Lung microvascular endothelial cell (primary cell): ENCODE results near the gene FOSL1. TPM values are rescaled to one million over a fixed set of nuclear protein-coding genes. Genes with fewer than 3 reads are reported as not detected.
"Not testable (repeated sequence)": the region's sequence is repeated elsewhere in the genome, so short reads cannot be mapped to it uniquely, and the experiment has no call there.

Experiments used
- DNase-seq, 2 donors: peaks; one replicate each; pipeline versions ENCODE4 v3.0.0 to v3.0.0-alpha.2; 2010; ENCODE audit warnings: low read depth in 2 of 2
- total RNA-seq: library from RNA; depleted of rRNA; stranded (reverse); fragments of >200 nt; gene quantifications from 2 replicates; pipeline ENCODE4 v1.2.1, GENCODE V29; 2014

FOSL1 gene
- total RNA-seq, 1 donor from 2014 or later: 0.99 TPM

- DNase-seq: no peak
These were observed 46.8 kb downstream of the FOSL1 start for GRCh38 chr11:65853246-65853979.

DNA sequence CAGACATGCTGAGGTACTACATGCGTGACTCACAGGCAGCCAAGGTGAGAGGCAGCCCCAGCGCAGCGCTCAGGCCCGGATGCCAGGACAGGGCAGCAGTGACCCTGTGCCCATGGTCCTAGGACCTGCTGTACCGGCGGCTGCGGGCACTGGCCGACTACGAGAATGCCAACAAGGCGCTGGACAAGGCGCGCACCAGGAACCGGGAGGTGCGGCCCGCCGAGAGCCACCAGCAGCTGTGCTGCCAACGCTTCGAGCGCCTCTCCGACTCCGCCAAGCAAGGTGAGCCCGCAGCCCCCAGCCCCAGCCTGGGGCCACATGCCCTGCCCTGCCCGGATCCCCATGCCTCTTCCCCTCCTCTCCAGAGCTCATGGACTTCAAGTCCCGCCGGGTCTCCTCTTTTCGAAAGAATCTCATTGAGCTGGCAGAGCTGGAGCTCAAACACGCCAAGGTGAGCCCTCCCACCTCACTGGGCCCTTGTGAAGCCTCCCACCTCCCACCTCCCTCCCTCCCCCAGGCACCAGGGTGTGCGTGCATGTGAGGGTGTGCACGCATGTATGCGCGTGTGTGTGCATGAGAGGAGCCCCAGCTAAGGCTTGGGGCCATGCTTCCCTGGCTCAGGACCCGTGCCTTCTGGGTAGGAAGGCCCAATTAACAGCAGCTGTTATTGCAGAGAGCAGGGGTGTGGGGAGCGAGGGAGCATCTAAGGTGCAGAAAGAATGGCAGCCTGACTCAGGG lies 47.5 kb downstream of the FOSL1 start:
- DNase-seq: no peak

- no peak for DNase-seq
These were observed 48.2 kb downstream of the FOSL1 start for GRCh38 chr11:65851811-65852507.

DNA sequence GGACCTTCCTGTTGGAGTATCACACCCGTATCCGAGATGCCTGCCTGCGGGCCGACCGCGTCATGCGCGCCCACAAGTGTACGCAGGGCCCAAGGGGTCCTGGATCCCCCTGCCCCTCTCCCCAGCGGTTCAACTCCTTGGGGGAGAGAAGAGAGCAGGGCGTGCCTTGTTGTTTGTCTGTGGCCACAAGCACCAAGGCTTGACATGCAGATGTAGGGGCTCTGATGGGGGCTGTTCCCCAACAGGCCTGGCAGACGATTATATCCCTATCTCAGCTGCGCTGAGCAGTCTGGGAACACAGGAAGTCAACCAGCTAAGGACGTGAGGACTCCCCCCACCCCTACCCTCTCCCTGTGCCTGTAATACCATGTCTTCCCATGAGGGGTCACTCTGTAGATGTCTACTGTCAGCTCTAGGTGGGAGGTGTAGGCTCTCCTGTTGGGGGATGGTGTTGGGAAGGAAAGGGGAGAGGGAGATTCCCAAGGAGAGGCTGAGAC lies 49.1 kb downstream of the FOSL1 start:
- no peak for DNase-seq

- DNase-seq: no peak
These were observed 49.7 kb downstream of the FOSL1 start for GRCh38 chr11:65850217-65851082.

- no peak for DNase-seq
These were observed 50.4 kb downstream of the FOSL1 start for GRCh38 chr11:65849771-65850216.

DNA sequence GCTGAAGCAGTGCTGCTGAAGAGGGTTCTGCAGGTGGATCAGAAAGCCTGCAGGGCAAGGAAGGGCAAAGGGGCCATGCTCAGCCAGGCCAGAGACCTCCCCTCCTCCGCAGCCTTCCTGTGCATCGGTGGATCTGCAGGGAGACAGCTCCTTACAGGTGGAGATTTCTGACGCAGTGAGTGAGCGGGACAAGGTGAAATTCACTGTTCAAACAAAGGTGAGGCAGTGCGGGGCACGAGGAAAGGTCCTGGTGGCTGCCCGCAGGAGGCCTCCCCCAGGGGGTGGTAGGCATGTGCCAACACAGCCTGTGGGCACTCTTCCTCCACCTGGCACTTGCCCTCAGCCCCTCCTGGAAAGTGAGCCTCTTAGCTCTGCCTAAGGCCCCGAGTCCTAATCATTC lies 50.8 kb downstream of the FOSL1 start:
- no peak for DNase-seq

DNA sequence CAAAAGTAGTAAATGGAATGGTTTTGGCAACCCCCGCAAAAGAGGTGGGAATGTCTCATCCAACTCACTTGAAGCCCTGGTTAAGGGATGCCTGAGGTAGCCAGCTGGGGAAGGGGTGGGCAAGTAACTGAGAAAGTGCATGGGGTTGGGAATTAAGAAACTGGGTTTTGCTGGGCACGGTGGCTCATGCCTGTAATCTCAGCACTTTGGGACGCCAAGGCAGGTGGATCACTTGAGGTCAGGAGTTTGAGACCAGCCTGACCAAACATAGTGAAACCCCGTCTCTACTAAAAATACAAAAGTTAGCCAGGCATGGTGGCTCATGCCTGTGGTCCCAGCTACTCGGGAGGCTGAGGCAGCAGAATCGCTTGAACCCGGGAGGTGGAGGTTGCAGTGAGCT lies 51.5 kb downstream of the FOSL1 start:
- not testable (repeated sequence) for DNase-seq

GRCh38 chr11:65847746-65848145 lies 52.4 kb downstream of the FOSL1 start:
- no peak for DNase-seq

DNA sequence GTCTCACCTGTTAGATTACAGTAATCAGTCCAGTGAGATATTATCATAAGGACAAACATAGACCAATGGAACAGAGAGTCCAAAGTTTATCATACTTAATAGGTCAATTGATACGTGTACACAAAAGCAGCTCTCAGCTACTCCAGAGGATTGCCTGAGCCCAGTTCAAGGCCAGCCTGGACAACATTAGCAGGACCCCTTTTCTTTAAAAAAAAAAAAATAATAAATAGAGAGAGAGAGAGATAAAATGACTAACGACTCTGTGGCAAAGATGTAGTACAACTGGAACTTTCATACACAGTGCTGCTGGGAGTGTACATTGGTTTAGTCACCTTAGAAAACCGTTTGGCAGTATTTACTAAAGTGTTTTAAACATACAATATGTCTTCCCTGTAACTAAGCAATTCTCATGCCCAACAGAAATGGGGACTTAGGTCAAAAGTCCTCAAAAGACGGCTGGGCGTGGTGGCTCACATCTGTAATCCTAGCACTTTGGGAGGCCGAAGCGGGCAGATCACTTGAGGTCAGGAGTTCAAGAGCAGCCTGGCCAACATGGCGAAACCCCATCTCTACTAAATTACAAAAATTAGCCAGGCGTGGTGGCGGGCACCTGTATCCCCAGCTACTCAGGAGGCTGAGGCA lies 55.8 kb downstream of the FOSL1 start:
- no peak for DNase-seq

DNA sequence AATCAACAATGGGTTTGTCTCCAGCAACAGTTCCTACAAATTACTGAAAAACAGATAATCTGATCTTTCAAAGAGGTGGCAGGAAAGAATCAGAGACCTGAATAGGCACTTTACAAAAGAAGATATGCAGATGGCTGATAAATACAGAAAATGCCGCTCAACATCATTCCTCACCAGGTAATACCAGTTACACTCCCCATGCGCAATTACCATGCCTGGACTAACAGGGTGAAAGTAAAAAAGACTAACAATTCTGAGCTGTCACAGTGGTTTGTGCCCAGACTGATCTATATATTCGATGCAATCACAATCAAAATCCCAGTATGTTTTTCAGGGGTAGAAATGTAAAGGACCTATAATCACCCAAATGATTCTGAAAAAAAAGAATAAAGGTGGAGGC lies 56.4 kb downstream of the FOSL1 start:
- DNase-seq: no peak

- no peak for DNase-seq
These were observed 58.0 kb downstream of the FOSL1 start for GRCh38 chr11:65842144-65842543.

Other genes starting within 250 kb of the FOSL1 start
- gene RELA, start 237.5 kb downstream of the FOSL1 start, total RNA-seq: 10.2 and 16.1 TPM in 2 replicates
- 33.6 and 49.2 TPM in 2 replicates for gene KAT5, start 188.1 kb downstream of the FOSL1 start, total RNA-seq
- gene RNASEH2C, start 179.6 kb downstream of the FOSL1 start, total RNA-seq: 29.6 and 57.1 TPM in 2 replicates
- 5.2 and 8.3 TPM in 2 replicates for gene AP5B1, start 119.4 kb downstream of the FOSL1 start, total RNA-seq
- not detected in 2 replicates for gene OVOL1, start 113.3 kb downstream of the FOSL1 start, total RNA-seq
- under 0.01 and 0.44 TPM in 2 replicates for gene SNX32, start 66.4 kb downstream of the FOSL1 start, total RNA-seq
- 687 and 848 TPM in 2 replicates for gene CFL1, start 42.2 kb downstream of the FOSL1 start, total RNA-seq
- 27.7 and 36.3 TPM in 2 replicates for gene MUS81, start 40.0 kb downstream of the FOSL1 start, total RNA-seq
- gene EFEMP2, start 27.6 kb downstream of the FOSL1 start, total RNA-seq: 17.7 and 23.2 TPM in 2 replicates
- gene CTSW, start 20.6 kb downstream of the FOSL1 start, total RNA-seq: 0.20 and 0.22 TPM in 2 replicates
- gene FIBP, start 11.9 kb downstream of the FOSL1 start, total RNA-seq: 145 and 157 TPM in 2 replicates
- 51.9 and 56.0 TPM in 2 replicates for gene CCDC85B, start 9.7 kb downstream of the FOSL1 start, total RNA-seq
- gene C11orf68, start 18.7 kb upstream of the FOSL1 start, total RNA-seq: 10.2 and 15.7 TPM in 2 replicates
- gene DRAP1, start 19.0 kb upstream of the FOSL1 start, total RNA-seq: 91.1 and 103 TPM in 2 replicates
- gene TSGA10IP, start 45.1 kb upstream of the FOSL1 start, total RNA-seq: not detected in 2 replicates
- gene SART1, start 61.3 kb upstream of the FOSL1 start, total RNA-seq: 25.7 and 30.2 TPM in 2 replicates
- 17.0 and 21.8 TPM in 2 replicates for gene EIF1AD, start 101.8 kb upstream of the FOSL1 start, total RNA-seq
- 19.2 and 20.5 TPM in 2 replicates for gene BANF1, start 102.1 kb upstream of the FOSL1 start, total RNA-seq
- 0.20 and 0.22 TPM in 2 replicates for gene CST6, start 111.6 kb upstream of the FOSL1 start, total RNA-seq
- 0.22 TPM in 1 of 2 replicates, not detected in the other for gene CATSPER1, start 126.1 kb upstream of the FOSL1 start, total RNA-seq
- gene GAL3ST3, start 148.8 kb upstream of the FOSL1 start, total RNA-seq: 0.20 and 0.22 TPM in 2 replicates
- 57.3 and 63.5 TPM in 2 replicates for gene SF3B2, start 152.0 kb upstream of the FOSL1 start, total RNA-seq
- gene PACS1, start 169.9 kb upstream of the FOSL1 start, total RNA-seq: 17.2 and 22.6 TPM in 2 replicates